Lower leg skin (tissue), 4 donors: ENCODE measurements around the gene IGFN1. TPM values are rescaled to one million over a fixed set of nuclear protein-coding genes. Genes with fewer than 3 reads are reported as not detected.

ENCODE experiments used
- DNase-seq, 2 donors: peaks; one replicate each; pipeline ENCODE4 v3.0.0-alpha.2; 2019; ENCODE audit warnings: low spot score in 2 of 2
- H3K4me3 ChIP-seq: fragments of 200-600 bp; sonication (generic); 2 replicates; pipeline ENCODE4 v1.5.1; 2017; ENCODE audit warnings: mild to moderate bottlenecking, low read depth; ENCODE audit not compliant: poor library complexity, severe bottlenecking
- CTCF ChIP-seq, 3 donors: fragments of 450-650 bp; IDR thresholded peaks; one replicate each; pipeline ENCODE4 v1.5.1; 2016; ENCODE audit warnings: antibody characterized with exemption in 3 of 3, mild to moderate bottlenecking in 3 of 3, moderate library complexity in 2 of 3
- POLR2A ChIP-seq, 2 donors: fragments of 450-650 bp; IDR thresholded peaks; one replicate each; pipeline ENCODE4 v1.6.1; 2016 to 2017; ENCODE audit warnings: antibody characterized with exemption in 2 of 2, mild to moderate bottlenecking in 1 of 2, moderate library complexity in 1 of 2
- WGBS, 2 donors: methylation state at CpG; one replicate each; pipeline ENCODE4 v1.1.5; 2018; 5-methylcytosine and 5-hydroxymethylcytosine counted together
- intact Hi-C: fragments of 100-400 bp; cut with DNase I; formaldehyde crosslinking; loops from one replicate; pipeline ENCODE4 v1.15.0; 2023; ENCODE audit warnings: low total_unique reads
- total RNA-seq, 4 donors: library from RNA; depleted of rRNA; stranded (reverse); fragments of >200 nt; gene quantifications; one replicate each; pipeline ENCODE4 v1.1.0, GENCODE V29; 2016

Gene IGFN1
- total RNA-seq, 4 donors from 2014 or later = 0.32 TPM; not detected in 3

GRCh38 chr1:201147396-201148015, 43.1 kb upstream of the IGFN1 start:
- DNase-seq = peak in 1 of 2 donors; percentile 68
- TF ChIP-seq CTCF (IDR thresholded peaks at IDR 0.05) (no peak), POLR2A (IDR thresholded peaks at IDR 0.05) (no peak)
- H3K4me3 ChIP-seq = no peak overlapping the region
- intact Hi-C loops = no loop called here
- WGBS, 2 donors = 90 to 95% methylated on average over 12 to 13 of the region's 13 CpGs

GRCh38 chr1:201149400-201149799, 41.2 kb upstream of the IGFN1 start:
- no peak overlapping the region for H3K4me3 ChIP-seq
- intact Hi-C loops = no loop called here
- TF ChIP-seq CTCF (IDR thresholded peaks at IDR 0.05) (no peak), POLR2A (IDR thresholded peaks at IDR 0.05) (no peak)
- peak in 1 of 2 donors; percentile 32 for DNase-seq
- 80 to 86% methylated on average over 4 of the region's 4 CpGs for WGBS, 2 donors

GRCh38 chr1:201153474-201154388, 36.9 kb upstream of the IGFN1 start:
- peak overlapping the region; percentile 76 for H3K4me3 ChIP-seq
- intact Hi-C loops = no loop called here
- peak in 1 of 2 donors; percentile 23 for DNase-seq
- TF ChIP-seq CTCF (IDR thresholded peaks at IDR 0.05) = no peak
- TF ChIP-seq POLR2A (IDR thresholded peaks at IDR 0.05) = no peak
- 3 to 6% methylated on average over 12 to 37 of the region's 37 CpGs for WGBS, 2 donors

GRCh38 chr1:201154389-201155165, 36.0 kb upstream of the IGFN1 start, which contains the start of gene TMEM9:
TMEM9 (minus strand) TSS chr1:201154474; CDS start chr1:201153923, 551 bp downstream.
- H3K4me3 ChIP-seq = peak within 1 kb of the TSS; percentile 76
- peak; percentile 97 to 100 for DNase-seq
- TF ChIP-seq CTCF (IDR thresholded peaks at IDR 0.05) (no peak), POLR2A (IDR thresholded peaks at IDR 0.05) (no peak)
- 8 to 9% methylated on average over 27 to 31 of the region's 31 CpGs for WGBS, 2 donors
- intact Hi-C loops = no loop called here

GRCh38 chr1:201155354-201155753, 35.3 kb upstream of the IGFN1 start:
- no peak for TF ChIP-seq CTCF (IDR thresholded peaks at IDR 0.05)
- TF ChIP-seq POLR2A (IDR thresholded peaks at IDR 0.05) = no peak
- intact Hi-C loops = no loop called here
- DNase-seq = peak in 1 of 2 donors; percentile 58
- WGBS, 2 donors = 90 to 92% methylated on average over 2 of the region's 2 CpGs
- no peak overlapping the region for H3K4me3 ChIP-seq
